Measurements from ENCODE around the gene VLDLR. TPM values are rescaled to one million over a fixed set of nuclear protein-coding genes. Genes with fewer than 3 reads are reported as not detected.

Gene VLDLR
- total RNA-seq, 1 experiment from 2014 or later: 2.1 TPM

DNA sequence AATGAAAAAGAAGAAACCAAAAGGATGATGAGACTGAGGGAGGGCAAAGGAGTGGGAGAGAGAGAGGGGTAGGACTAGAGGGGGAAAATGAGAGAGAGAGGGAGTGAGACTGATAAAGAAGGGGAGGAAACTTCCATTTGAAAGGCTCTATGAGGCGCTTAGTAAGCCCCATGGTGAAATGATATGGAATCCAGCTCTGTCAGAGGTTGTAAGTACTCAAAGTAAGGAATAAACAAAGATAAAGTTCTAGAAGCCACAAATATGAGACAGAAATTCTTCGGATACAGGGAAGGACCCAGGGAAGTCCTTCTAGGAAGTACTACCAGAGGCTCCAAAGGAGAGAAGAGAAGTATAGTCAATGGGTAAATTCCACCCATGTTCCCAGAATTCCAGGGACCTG lies 21.7 kb upstream of the VLDLR start:
- ChIA-PET POLR2A (no interaction called here), CTCF (no interaction called here)
- no peak for ATAC-seq
- Histone ChIP-seq H3K4me3 (ENCODE audit: low read depth in 2 of 2, low read length in 2 of 2) (no peak overlapping the region), H3K36me3 (ENCODE audit: control insufficient read depth, insufficient read depth, low read length) (no peaks in the 10 kb centered on the region), H3K4me1 (ENCODE audit: control insufficient read depth, insufficient read depth, low read length) (no peaks in the 10 kb centered on the region), H3K27ac (ENCODE audit: low read length) (no peak overlapping the region), H3K9me3 (ENCODE audit: control insufficient read depth, insufficient read depth, low read depth, low read length) (no peaks in the 10 kb centered on the region), H3K27me3 (ENCODE audit: control insufficient read depth, insufficient read depth, low read length) (no peaks in the 10 kb centered on the region)
- no peak for DNase-seq (ENCODE audit: low read depth, low spot score)
- TF ChIP-seq TCF7L2 (IDR thresholded peaks at IDR 0.05; ENCODE audit: low read depth, low read length) (no peak), POLR2AphosphoS5 (IDR thresholded peaks at IDR 0.05; ENCODE audit: low read depth, low read length) (no peak), SIN3A (IDR thresholded peaks at IDR 0.05; ENCODE audit: borderline replicate concordance, insufficient read depth, low read depth, low read length) (no peak)
- TF ChIP-seq, protein P1, sequence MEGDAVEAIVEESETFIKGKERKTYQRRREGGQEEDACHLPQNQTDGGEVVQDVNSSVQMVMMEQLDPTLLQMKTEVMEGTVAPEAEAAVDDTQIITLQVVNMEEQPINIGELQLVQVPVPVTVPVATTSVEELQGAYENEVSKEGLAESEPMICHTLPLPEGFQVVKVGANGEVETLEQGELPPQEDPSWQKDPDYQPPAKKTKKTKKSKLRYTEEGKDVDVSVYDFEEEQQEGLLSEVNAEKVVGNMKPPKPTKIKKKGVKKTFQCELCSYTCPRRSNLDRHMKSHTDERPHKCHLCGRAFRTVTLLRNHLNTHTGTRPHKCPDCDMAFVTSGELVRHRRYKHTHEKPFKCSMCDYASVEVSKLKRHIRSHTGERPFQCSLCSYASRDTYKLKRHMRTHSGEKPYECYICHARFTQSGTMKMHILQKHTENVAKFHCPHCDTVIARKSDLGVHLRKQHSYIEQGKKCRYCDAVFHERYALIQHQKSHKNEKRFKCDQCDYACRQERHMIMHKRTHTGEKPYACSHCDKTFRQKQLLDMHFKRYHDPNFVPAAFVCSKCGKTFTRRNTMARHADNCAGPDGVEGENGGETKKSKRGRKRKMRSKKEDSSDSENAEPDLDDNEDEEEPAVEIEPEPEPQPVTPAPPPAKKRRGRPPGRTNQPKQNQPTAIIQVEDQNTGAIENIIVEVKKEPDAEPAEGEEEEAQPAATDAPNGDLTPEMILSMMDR (IDR thresholded peaks at IDR 0.05): no peak
- TF ChIP-seq, protein P2, sequence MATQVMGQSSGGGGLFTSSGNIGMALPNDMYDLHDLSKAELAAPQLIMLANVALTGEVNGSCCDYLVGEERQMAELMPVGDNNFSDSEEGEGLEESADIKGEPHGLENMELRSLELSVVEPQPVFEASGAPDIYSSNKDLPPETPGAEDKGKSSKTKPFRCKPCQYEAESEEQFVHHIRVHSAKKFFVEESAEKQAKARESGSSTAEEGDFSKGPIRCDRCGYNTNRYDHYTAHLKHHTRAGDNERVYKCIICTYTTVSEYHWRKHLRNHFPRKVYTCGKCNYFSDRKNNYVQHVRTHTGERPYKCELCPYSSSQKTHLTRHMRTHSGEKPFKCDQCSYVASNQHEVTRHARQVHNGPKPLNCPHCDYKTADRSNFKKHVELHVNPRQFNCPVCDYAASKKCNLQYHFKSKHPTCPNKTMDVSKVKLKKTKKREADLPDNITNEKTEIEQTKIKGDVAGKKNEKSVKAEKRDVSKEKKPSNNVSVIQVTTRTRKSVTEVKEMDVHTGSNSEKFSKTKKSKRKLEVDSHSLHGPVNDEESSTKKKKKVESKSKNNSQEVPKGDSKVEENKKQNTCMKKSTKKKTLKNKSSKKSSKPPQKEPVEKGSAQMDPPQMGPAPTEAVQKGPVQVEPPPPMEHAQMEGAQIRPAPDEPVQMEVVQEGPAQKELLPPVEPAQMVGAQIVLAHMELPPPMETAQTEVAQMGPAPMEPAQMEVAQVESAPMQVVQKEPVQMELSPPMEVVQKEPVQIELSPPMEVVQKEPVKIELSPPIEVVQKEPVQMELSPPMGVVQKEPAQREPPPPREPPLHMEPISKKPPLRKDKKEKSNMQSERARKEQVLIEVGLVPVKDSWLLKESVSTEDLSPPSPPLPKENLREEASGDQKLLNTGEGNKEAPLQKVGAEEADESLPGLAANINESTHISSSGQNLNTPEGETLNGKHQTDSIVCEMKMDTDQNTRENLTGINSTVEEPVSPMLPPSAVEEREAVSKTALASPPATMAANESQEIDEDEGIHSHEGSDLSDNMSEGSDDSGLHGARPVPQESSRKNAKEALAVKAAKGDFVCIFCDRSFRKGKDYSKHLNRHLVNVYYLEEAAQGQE (IDR thresholded peaks at IDR 0.05; ENCODE audit: insufficient read depth in 1 of 2, low read depth in 2 of 2, low read length in 1 of 2): no peak
- no TSS peak for BruUV-seq (replicated peaks)
- in situ Hi-C loops (cut with HindIII; ENCODE audit: low pct_unique_long_range_greater_than_20kb, low sequenced_read_pairs): no loop called here
- intact Hi-C loops (cut with micrococcal nuclease; ENCODE audit: unreplicated experiment): no loop called here

DNA sequence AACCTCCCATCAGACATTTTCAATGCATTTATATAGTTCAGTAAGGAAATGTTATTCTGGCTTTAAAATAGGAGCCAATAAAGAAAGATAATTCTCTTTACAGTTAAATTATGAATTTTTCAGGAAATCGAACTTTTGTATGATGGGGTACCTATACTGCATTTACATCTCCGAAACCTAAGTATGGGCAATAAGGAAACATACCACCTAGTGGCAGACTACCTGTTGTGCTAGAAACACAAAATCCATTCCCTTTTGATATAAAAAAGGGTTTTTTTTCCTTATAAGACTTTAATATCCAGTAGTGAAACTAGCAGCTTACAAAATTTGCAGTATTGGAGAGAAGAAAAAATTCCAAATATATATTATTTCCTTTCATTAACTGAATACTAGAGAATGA lies 21.3 kb upstream of the VLDLR start:
- H3K4me3 ChIP-seq (ENCODE audit: low read depth in 2 of 2, low read length in 2 of 2): no peak overlapping the region
- POLR2A ChIA-PET: no interaction called here
- no peaks in the 10 kb centered on the region for H3K36me3 ChIP-seq (ENCODE audit: control insufficient read depth, insufficient read depth, low read length)
- DNase-seq (ENCODE audit: low read depth, low spot score): no peak
- no peak for ATAC-seq
- TF ChIP-seq, protein P2 (IDR thresholded peaks at IDR 0.05; ENCODE audit: insufficient read depth in 1 of 2, low read depth in 2 of 2, low read length in 1 of 2): no peak
- TF ChIP-seq, protein P1 (IDR thresholded peaks at IDR 0.05): no peak
- TF ChIP-seq TCF7L2 (IDR thresholded peaks at IDR 0.05; ENCODE audit: low read depth, low read length): no peak
- no peak for TF ChIP-seq POLR2AphosphoS5 (IDR thresholded peaks at IDR 0.05; ENCODE audit: low read depth, low read length)
- no peak for TF ChIP-seq SIN3A (IDR thresholded peaks at IDR 0.05; ENCODE audit: borderline replicate concordance, insufficient read depth, low read depth, low read length)
- no peaks in the 10 kb centered on the region for H3K27me3 ChIP-seq (ENCODE audit: control insufficient read depth, insufficient read depth, low read length)
- CTCF ChIA-PET: no interaction called here
- no TSS peak for BruUV-seq (replicated peaks)
- in situ Hi-C loops (cut with HindIII; ENCODE audit: low pct_unique_long_range_greater_than_20kb, low sequenced_read_pairs) (no loop called here), intact Hi-C loops (cut with micrococcal nuclease; ENCODE audit: unreplicated experiment) (no loop called here)
- no peak overlapping the region for H3K27ac ChIP-seq (ENCODE audit: low read length)
- no peaks in the 10 kb centered on the region for H3K9me3 ChIP-seq (ENCODE audit: control insufficient read depth, insufficient read depth, low read depth, low read length)
- H3K4me1 ChIP-seq (ENCODE audit: control insufficient read depth, insufficient read depth, low read length): no peaks in the 10 kb centered on the region
